ENCODE results near the gene CLK3.

The CLK3 gene

GRCh38 chr15:74615508-74616365 is at the start of gene CLK3:
TSS of gene CLK3 (plus strand) at chr15:74615836. CDS start at chr15:74619197, 3,361 bp downstream.
- DNase-seq (ENCODE audit: low read depth) = peak; percentile 67
- H3K4me3 ChIP-seq (ENCODE audit: low read depth, low read length) = peak within 1 kb of the TSS; percentile 98
- no peak for TF ChIP-seq CTCF (IDR thresholded peaks at IDR 0.05; ENCODE audit: control insufficient read depth, extremely low read depth, insufficient read depth)

- no peak for DNase-seq (ENCODE audit: low read depth)
- no peak for TF ChIP-seq CTCF (IDR thresholded peaks at IDR 0.05; ENCODE audit: control insufficient read depth, extremely low read depth, insufficient read depth)
- no peak overlapping the region for H3K4me3 ChIP-seq (ENCODE audit: low read depth, low read length)
Observed at GRCh38 chr15:74568594-74568993, 47.0 kb upstream of the CLK3 start.

GRCh38 chr15:74569731-74570070 is 45.9 kb upstream of the CLK3 start:
- DNase-seq (ENCODE audit: low read depth) = no peak
- no peak overlapping the region for H3K4me3 ChIP-seq (ENCODE audit: low read depth, low read length)
- no peak for TF ChIP-seq CTCF (IDR thresholded peaks at IDR 0.05; ENCODE audit: control insufficient read depth, extremely low read depth, insufficient read depth)

- no peak overlapping the region for H3K4me3 ChIP-seq (ENCODE audit: low read depth, low read length)
- TF ChIP-seq CTCF (IDR thresholded peaks at IDR 0.05; ENCODE audit: control insufficient read depth, extremely low read depth, insufficient read depth) = no peak
- no peak for DNase-seq (ENCODE audit: low read depth)
Observed at GRCh38 chr15:74571191-74571590, 44.4 kb upstream of the CLK3 start.

- no peak overlapping the region for H3K4me3 ChIP-seq (ENCODE audit: low read depth, low read length)
- TF ChIP-seq CTCF (IDR thresholded peaks at IDR 0.05; ENCODE audit: control insufficient read depth, extremely low read depth, insufficient read depth) = no peak
- DNase-seq (ENCODE audit: low read depth) = no peak
Observed at GRCh38 chr15:74573987-74574386, 41.6 kb upstream of the CLK3 start.

- TF ChIP-seq CTCF (IDR thresholded peaks at IDR 0.05; ENCODE audit: control insufficient read depth, extremely low read depth, insufficient read depth) = no peak
- no peak for DNase-seq (ENCODE audit: low read depth)
- no peak overlapping the region for H3K4me3 ChIP-seq (ENCODE audit: low read depth, low read length)
Observed at GRCh38 chr15:74578496-74578994, 37.1 kb upstream of the CLK3 start.

GRCh38 chr15:74579001-74579400 is 36.6 kb upstream of the CLK3 start:
- H3K4me3 ChIP-seq (ENCODE audit: low read depth, low read length) = no peak overlapping the region
- DNase-seq (ENCODE audit: low read depth) = no peak
- TF ChIP-seq CTCF (IDR thresholded peaks at IDR 0.05; ENCODE audit: control insufficient read depth, extremely low read depth, insufficient read depth) = no peak

All from LNCaP clone FGC (cell line).